Neural cell (in vitro differentiated cells): ENCODE data around the gene ZNF597.

Experiments used
- CTCF ChIP-seq: fragments of 450-650 bp; IDR thresholded peaks from 2 replicates; pipeline ENCODE4 v1.5.1; 2014; ENCODE audit warnings: antibody characterized with exemption, mild to moderate bottlenecking, moderate library complexity; ENCODE audit not compliant: poor library complexity, severe bottlenecking
- EZH2 ChIP-seq: fragments of 200-600, 300-800 bp; shearing (Covaris generic), sonication (generic); IDR thresholded peaks from 2 replicates; pipeline ENCODE4 v1.6.1; 2014; ENCODE audit warnings: antibody characterized with exemption, low read length, borderline replicate concordance, mild to moderate bottlenecking; ENCODE audit not compliant: insufficient read depth, poor library complexity, severe bottlenecking

DNA sequence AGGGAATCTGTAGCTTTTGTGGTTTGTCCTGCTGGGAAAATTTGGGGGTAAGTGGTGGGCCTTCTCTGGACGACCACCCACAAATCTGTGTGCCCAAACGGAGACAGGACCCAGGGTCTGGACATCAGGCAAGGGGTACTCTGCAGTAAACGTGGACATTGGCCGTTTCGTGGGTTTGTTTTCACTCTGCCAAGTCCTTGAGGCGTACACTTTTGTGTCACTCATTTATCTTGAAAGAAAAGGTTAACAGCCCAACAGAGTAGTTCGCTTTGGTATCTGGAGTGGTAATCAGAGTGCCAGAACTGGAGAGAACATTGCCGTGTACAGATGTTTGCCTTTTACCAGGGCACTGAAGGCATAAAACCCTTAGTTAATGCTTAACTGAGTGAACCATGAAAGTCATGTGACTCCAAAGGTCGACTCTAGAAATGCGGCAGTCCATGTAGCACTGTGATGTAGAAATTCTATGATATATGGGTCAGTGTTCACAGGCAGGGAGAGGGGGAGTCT lies 15.6 kb upstream of the ZNF597 start:
- TF ChIP-seq CTCF = no peak
- TF ChIP-seq EZH2 = no peak
